Measurements from ENCODE around the gene NTN5.

- TF ChIP-seq CTCF (IDR thresholded peaks at IDR 0.05; ENCODE audit: insufficient read depth, low read depth, low read length) (no peak), EZH2 (IDR thresholded peaks at IDR 0.05; ENCODE audit: insufficient read depth, low read length) (no peak)
Measured at GRCh38 chr19:48615231-48616040, 57.4 kb downstream of the NTN5 start.
